Mesenchymal stem cell (in vitro differentiated cells and primary cell): ENCODE results near the gene PCYT1A.
A peak's percentile ranks its signal among the peaks of the same experiment; 100 is the strongest.

Source experiments
- DNase-seq: peaks from one replicate; pipeline ENCODE4 v3.0.0-alpha.2; 2013
- H2AFZ ChIP-seq: one replicate; pipeline ENCODE4 v1.6.1; 2013; ENCODE audit warnings: low read depth, mild to moderate bottlenecking, control low read depth, inconsistent platforms, low read length, moderate library complexity
- H2AK5ac ChIP-seq: 2 replicates; pipeline ENCODE4 v1.6.1; 2013; ENCODE audit warnings: low read length, moderate library complexity, mild to moderate bottlenecking, inconsistent platforms; ENCODE audit not compliant: severe bottlenecking
- H2BK120ac ChIP-seq: one replicate; pipeline ENCODE4 v1.6.1; 2013; ENCODE audit warnings: low read depth, mild to moderate bottlenecking, inconsistent platforms, low read length, moderate library complexity
- H2BK12ac ChIP-seq, 2 experiments: one replicate each; pipeline ENCODE4 v1.6.1; 2013; ENCODE audit warnings: inconsistent platforms in 2 of 2, low read length in 2 of 2, mild to moderate bottlenecking in 2 of 2, moderate library complexity in 2 of 2, control low read depth in 1 of 2
- H2BK15ac ChIP-seq: one replicate; pipeline ENCODE4 v1.6.1; 2013; ENCODE audit warnings: mild to moderate bottlenecking, low read depth, inconsistent platforms; ENCODE audit not compliant: poor library complexity, severe bottlenecking
- H2BK5ac ChIP-seq: 2 replicates; pipeline ENCODE4 v1.6.1; 2013; ENCODE audit warnings: low read depth, mild to moderate bottlenecking, low read length, control low read depth, inconsistent platforms; ENCODE audit not compliant: poor library complexity, severe bottlenecking
- H3K14ac ChIP-seq, 2 experiments: one replicate each; pipeline ENCODE4 v1.6.1; 2013; ENCODE audit warnings: inconsistent platforms in 2 of 2, low read length in 2 of 2, control low read depth in 1 of 2, mild to moderate bottlenecking in 1 of 2, moderate library complexity in 1 of 2
- H3K18ac ChIP-seq, 2 experiments: one replicate each; pipeline ENCODE4 v1.6.1; 2013; ENCODE audit warnings: inconsistent platforms in 2 of 2, low read length in 2 of 2, control low read depth in 1 of 2, low read depth in 1 of 2, mild to moderate bottlenecking in 1 of 2
- H3K23ac ChIP-seq, 2 experiments: one replicate each; pipeline ENCODE4 v1.6.1; 2013; ENCODE audit warnings: inconsistent platforms in 2 of 2, low read length in 2 of 2, mild to moderate bottlenecking in 2 of 2, moderate library complexity in 2 of 2, control low read depth in 1 of 2
- H3K27ac ChIP-seq: 2 replicates; pipeline ENCODE4 v1.5.1; 2013; ENCODE audit warnings: mild to moderate bottlenecking, moderate library complexity, low read length, control low read depth, inconsistent platforms; ENCODE audit not compliant: poor library complexity, severe bottlenecking
- H3K27me3 ChIP-seq, 2 experiments: 2 replicates each; pipeline versions ENCODE4 v1.6.1 to v1.7.0; 2013; ENCODE audit warnings: low read length in 2 of 2, mild to moderate bottlenecking in 2 of 2, moderate library complexity in 2 of 2, control low read depth in 1 of 2, inconsistent platforms in 1 of 2; ENCODE audit not compliant: control insufficient read depth in 1 of 2, insufficient read depth in 1 of 2
- H3K36me3 ChIP-seq, 2 experiments: 2 replicates each; pipeline versions ENCODE4 v1.6.1 to v1.7.0; 2013; ENCODE audit warnings: low read length in 2 of 2, control low read depth in 1 of 2, inconsistent platforms in 1 of 2, low read depth in 1 of 2, mild to moderate bottlenecking in 1 of 2; ENCODE audit not compliant: insufficient read depth in 2 of 2, control insufficient read depth in 1 of 2
- H3K4ac ChIP-seq, 2 experiments: one replicate each; pipeline ENCODE4 v1.6.1; 2013; ENCODE audit warnings: inconsistent platforms in 2 of 2, low read length in 2 of 2, mild to moderate bottlenecking in 2 of 2, moderate library complexity in 2 of 2, control low read depth in 1 of 2, low read depth in 1 of 2
- H3K4me1 ChIP-seq: 2 replicates; pipeline ENCODE4 v1.6.1; 2013; ENCODE audit warnings: low read depth, low read length, control low read depth; ENCODE audit not compliant: control insufficient read depth, insufficient read depth
- H3K4me2 ChIP-seq: 2 replicates; pipeline ENCODE4 v1.6.1; 2013; ENCODE audit warnings: low read length, mild to moderate bottlenecking, inconsistent platforms; ENCODE audit not compliant: poor library complexity, severe bottlenecking
- H3K4me3 ChIP-seq, 2 experiments: 2 replicates each; pipeline versions ENCODE4 v1.5.1 to v1.7.0; 2013; ENCODE audit warnings: low read length in 2 of 2, mild to moderate bottlenecking in 2 of 2, control low read depth in 1 of 2, low read depth in 1 of 2; ENCODE audit not compliant: insufficient read depth in 1 of 2
- H3K79me1 ChIP-seq: replicated peaks from 2 replicates; pipeline ENCODE4 v1.6.1; 2013; ENCODE audit warnings: mild to moderate bottlenecking, control low read depth, low read length, inconsistent platforms; ENCODE audit not compliant: poor library complexity, severe bottlenecking
- H3K9ac ChIP-seq: 2 replicates; pipeline ENCODE4 v1.7.0; 2013; ENCODE audit warnings: mild to moderate bottlenecking, low read length, moderate library complexity
- H3K9me3 ChIP-seq: 2 replicates; pipeline ENCODE4 v1.7.0; 2013; ENCODE audit warnings: mild to moderate bottlenecking, low read length; ENCODE audit not compliant: control insufficient read depth
- H4K8ac ChIP-seq: one replicate; pipeline ENCODE4 v1.6.1; 2013; ENCODE audit warnings: inconsistent platforms, mild to moderate bottlenecking, low read length, moderate library complexity
- H4K91ac ChIP-seq: one replicate; pipeline ENCODE4 v1.6.1; 2013; ENCODE audit warnings: mild to moderate bottlenecking, low read length, inconsistent platforms
- WGBS: methylation state at CpG from one replicate; pipeline ENCODE4 v1.1.7; 2013; ENCODE audit warnings: mixed read lengths; 5-methylcytosine and 5-hydroxymethylcytosine counted together

Gene PCYT1A

GRCh38 chr3:196280689-196281440 is 6.7 kb downstream of the PCYT1A start:
- no peak overlapping the region for H3K18ac ChIP-seq
- H3K36me3 ChIP-seq = peaks cover 0 to 13% of the 10 kb centered on the region in 2 experiments
- no peak overlapping the region for H2AFZ ChIP-seq
- H3K23ac ChIP-seq = no peak overlapping the region
- H3K9me3 ChIP-seq = no peaks in the 10 kb centered on the region
- peaks cover 3% of the 10 kb centered on the region for H3K4me1 ChIP-seq
- H3K27me3 ChIP-seq = no peaks in the 10 kb centered on the region
- no peak overlapping the region for H2BK15ac ChIP-seq
- 98% methylated on average over 7 of the region's 7 CpGs for WGBS
- H3K4me3 ChIP-seq = no peak overlapping the region
- no peak overlapping the region for H2BK120ac ChIP-seq
- no peak overlapping the region for H4K8ac ChIP-seq
- H2AK5ac ChIP-seq = no peak overlapping the region
- peak overlapping the region; percentile 9 for H3K9ac ChIP-seq
- H2BK12ac ChIP-seq = no peak overlapping the region
- H3K4me2 ChIP-seq = no peak overlapping the region
- H3K4ac ChIP-seq = peak overlapping the region in 1 of 2 experiments; percentile 35
- H4K91ac ChIP-seq = no peak overlapping the region
- H3K27ac ChIP-seq = no peak overlapping the region
- no peak overlapping the region for H2BK5ac ChIP-seq
- DNase-seq = no peak
- H3K14ac ChIP-seq = no peak overlapping the region
- peaks cover 4% of the 10 kb centered on the region for H3K79me1 ChIP-seq

DNA sequence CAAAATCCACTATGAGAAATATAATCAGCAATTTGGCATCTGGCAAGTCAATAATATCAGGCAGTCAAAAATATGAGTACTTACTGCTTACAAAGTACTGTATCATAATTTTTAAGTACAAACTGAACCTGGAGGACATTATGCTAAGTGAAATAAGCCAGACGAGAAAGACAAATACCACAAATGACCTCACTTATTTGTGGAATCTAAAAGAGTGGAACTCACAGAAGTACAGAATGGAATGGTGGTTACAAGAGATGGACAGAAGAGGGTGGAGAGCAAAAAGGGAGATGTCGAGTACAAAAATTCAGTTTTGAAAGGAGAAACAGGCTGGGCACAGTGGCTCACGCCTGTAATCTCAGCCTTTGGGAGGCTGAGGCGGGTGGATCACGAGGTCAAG is 12.4 kb downstream of the PCYT1A start:
- no peak overlapping the region for H3K4ac ChIP-seq
- H4K8ac ChIP-seq = no peak overlapping the region
- no peak overlapping the region for H2AFZ ChIP-seq
- no peak overlapping the region for H2BK5ac ChIP-seq
- H3K36me3 ChIP-seq = peaks cover 20% of the 10 kb centered on the region in 2 experiments
- H2BK12ac ChIP-seq = no peak overlapping the region
- H3K18ac ChIP-seq = no peak overlapping the region
- H3K4me1 ChIP-seq = peaks cover 9% of the 10 kb centered on the region
- H2BK120ac ChIP-seq = no peak overlapping the region
- H3K9ac ChIP-seq = no peak overlapping the region
- no peaks in the 10 kb centered on the region for H3K9me3 ChIP-seq
- peak; percentile 31 for DNase-seq
- H2AK5ac ChIP-seq = no peak overlapping the region
- H4K91ac ChIP-seq = no peak overlapping the region
- no peak overlapping the region for H3K23ac ChIP-seq
- H3K4me2 ChIP-seq = no peak overlapping the region
- no peak overlapping the region for H3K4me3 ChIP-seq
- no peak overlapping the region for H3K14ac ChIP-seq
- no peak overlapping the region for H2BK15ac ChIP-seq
- H3K27ac ChIP-seq = no peak overlapping the region
- WGBS = 86% methylated on average over 3 of the region's 5 CpGs
- no peaks in the 10 kb centered on the region for H3K27me3 ChIP-seq
- peaks cover 22% of the 10 kb centered on the region for H3K79me1 ChIP-seq

- Histone ChIP-seq H3K36me3 (peaks cover 20 to 25% of the 10 kb centered on the region in 2 experiments), H2BK5ac (no peak overlapping the region), H4K91ac (no peak overlapping the region), H4K8ac (no peak overlapping the region), H3K27ac (no peak overlapping the region), H2BK15ac (no peak overlapping the region), H2AK5ac (no peak overlapping the region), H3K4ac (no peak overlapping the region), H3K4me2 (no peak overlapping the region), H3K9me3 (no peaks in the 10 kb centered on the region), H3K79me1 (peaks cover 21% of the 10 kb centered on the region), H2BK120ac (no peak overlapping the region), H3K4me1 (peaks cover 9% of the 10 kb centered on the region), H3K4me3 (no peak overlapping the region), H3K9ac (peak overlapping the region; percentile 12), H3K27me3 (no peaks in the 10 kb centered on the region), H3K18ac (no peak overlapping the region), H3K23ac (no peak overlapping the region), H2BK12ac (no peak overlapping the region), H2AFZ (no peak overlapping the region), H3K14ac (no peak overlapping the region)
- WGBS = 96% methylated on average over 4 of the region's 5 CpGs
- DNase-seq = peak; percentile 41
Measured at GRCh38 chr3:196274585-196274984, 12.9 kb downstream of the PCYT1A start.

GRCh38 chr3:196273655-196274054 is 13.9 kb downstream of the PCYT1A start:
- Histone ChIP-seq H3K27ac (no peak overlapping the region), H3K79me1 (peaks cover 22% of the 10 kb centered on the region), H2BK120ac (no peak overlapping the region), H3K9me3 (no peaks in the 10 kb centered on the region), H3K4ac (no peak overlapping the region), H3K18ac (no peak overlapping the region), H3K14ac (no peak overlapping the region), H3K23ac (no peak overlapping the region), H3K27me3 (no peaks in the 10 kb centered on the region), H3K9ac (no peak overlapping the region), H3K4me2 (no peak overlapping the region), H3K36me3 (peaks cover 23 to 34% of the 10 kb centered on the region in 2 experiments), H4K8ac (peak overlapping the region; percentile 65), H2AK5ac (no peak overlapping the region), H2BK5ac (no peak overlapping the region), H2BK12ac (no peak overlapping the region), H3K4me1 (peaks cover 11% of the 10 kb centered on the region), H2AFZ (no peak overlapping the region), H4K91ac (no peak overlapping the region), H3K4me3 (no peak overlapping the region), H2BK15ac (no peak overlapping the region)
- 70% methylated on average over 12 of the region's 12 CpGs for WGBS
- no peak for DNase-seq
